Measurements from ENCODE around the gene POTEF.
"Not testable (repeated sequence)": the region's sequence is repeated elsewhere in the genome, so short reads cannot be mapped to it uniquely, and the experiment has no call there.

Gene POTEF

GRCh38 chr2:130152816-130153595 lies 24.0 kb upstream of the POTEF start:
- H3K79me2 ChIP-seq (ENCODE audit: insufficient read depth, low read length): no peaks in the 10 kb centered on the region
- peaks cover 59% of the 10 kb centered on the region for H3K36me3 ChIP-seq (ENCODE audit: insufficient read depth, low read length)
- ATAC-seq (ENCODE audit: insufficient read depth, low read depth): no peak
- peaks cover 11% of the 10 kb centered on the region; the same call in 1 of the 2 replicates for H4K20me1 ChIP-seq (ENCODE audit: insufficient read depth, low read length)
- no peaks in the 10 kb centered on the region for H3K9me3 ChIP-seq (ENCODE audit: insufficient read depth, low read length, severe bottlenecking)
- no peak overlapping the region for H3K27ac ChIP-seq (ENCODE audit: low read length)
- TF ChIP-seq EZH2 (IDR thresholded peaks at IDR 0.05; ENCODE audit: borderline replicate concordance, low read depth, low read length, severe bottlenecking) (no peak), CTCF (IDR thresholded peaks at IDR 0.05; ENCODE audit: borderline replicate concordance, extremely low read depth, low read length, poor library complexity, severe bottlenecking) (no peak)
- H3K4me1 ChIP-seq (ENCODE audit: insufficient read depth, low read length): no peaks in the 10 kb centered on the region
- DNase-seq: no peak
- no peaks in the 10 kb centered on the region for H3K27me3 ChIP-seq (ENCODE audit: insufficient read depth, low read length, poor library complexity)
- H2AFZ ChIP-seq (ENCODE audit: low read depth, low read length): no peak overlapping the region
- H3K4me3 ChIP-seq (ENCODE audit: low read depth in 1 of 2, low read length in 2 of 2): no peak overlapping the region
- no peak overlapping the region for H3K9ac ChIP-seq (ENCODE audit: low read depth, low read length)
- no peak overlapping the region for H3K4me2 ChIP-seq (ENCODE audit: insufficient read depth, low read length)

GRCh38 chr2:130152136-130152815 lies 23.3 kb upstream of the POTEF start:
- not testable (repeated sequence) for H3K4me2 ChIP-seq (ENCODE audit: insufficient read depth, low read length); ATAC-seq (ENCODE audit: insufficient read depth, low read depth); H3K9me3 ChIP-seq (ENCODE audit: insufficient read depth, low read length, severe bottlenecking); H2AFZ ChIP-seq (ENCODE audit: low read depth, low read length); H4K20me1 ChIP-seq (ENCODE audit: insufficient read depth, low read length); DNase-seq; H3K4me3 ChIP-seq (ENCODE audit: low read depth in 1 of 2, low read length in 2 of 2); H3K27ac ChIP-seq (ENCODE audit: low read length); H3K9ac ChIP-seq (ENCODE audit: low read depth, low read length); H3K4me1 ChIP-seq (ENCODE audit: insufficient read depth, low read length); H3K27me3 ChIP-seq (ENCODE audit: insufficient read depth, low read length, poor library complexity); H3K79me2 ChIP-seq (ENCODE audit: insufficient read depth, low read length)
- peaks cover 55% of the 10 kb centered on the region for H3K36me3 ChIP-seq (ENCODE audit: insufficient read depth, low read length)

GRCh38 chr2:130151145-130151512 lies 22.1 kb upstream of the POTEF start:
- not testable (repeated sequence) for ATAC-seq (ENCODE audit: insufficient read depth, low read depth); H3K4me2 ChIP-seq (ENCODE audit: insufficient read depth, low read length); H2AFZ ChIP-seq (ENCODE audit: low read depth, low read length); H3K9me3 ChIP-seq (ENCODE audit: insufficient read depth, low read length, severe bottlenecking); H3K9ac ChIP-seq (ENCODE audit: low read depth, low read length); H3K4me1 ChIP-seq (ENCODE audit: insufficient read depth, low read length); H4K20me1 ChIP-seq (ENCODE audit: insufficient read depth, low read length); H3K27ac ChIP-seq (ENCODE audit: low read length); H3K27me3 ChIP-seq (ENCODE audit: insufficient read depth, low read length, poor library complexity); H3K79me2 ChIP-seq (ENCODE audit: insufficient read depth, low read length); DNase-seq; H3K4me3 ChIP-seq (ENCODE audit: low read depth in 1 of 2, low read length in 2 of 2)
- peaks cover 48% of the 10 kb centered on the region for H3K36me3 ChIP-seq (ENCODE audit: insufficient read depth, low read length)

- no peak overlapping the region for H3K9ac ChIP-seq (ENCODE audit: low read depth, low read length)
- DNase-seq (no peak), ATAC-seq (ENCODE audit: insufficient read depth, low read depth) (peak; percentile 32; the same call in 2 of the 3 replicates)
- H3K27me3 ChIP-seq (ENCODE audit: insufficient read depth, low read length, poor library complexity): no peaks in the 10 kb centered on the region
- no peaks in the 10 kb centered on the region for H3K79me2 ChIP-seq (ENCODE audit: insufficient read depth, low read length)
- no peaks in the 10 kb centered on the region for H3K9me3 ChIP-seq (ENCODE audit: insufficient read depth, low read length, severe bottlenecking)
- H4K20me1 ChIP-seq (ENCODE audit: insufficient read depth, low read length): peaks cover 7% of the 10 kb centered on the region; the same call in 1 of the 2 replicates
- no peak overlapping the region for H3K4me3 ChIP-seq (ENCODE audit: low read depth in 1 of 2, low read length in 2 of 2)
- H3K4me2 ChIP-seq (ENCODE audit: insufficient read depth, low read length): no peak overlapping the region
- H2AFZ ChIP-seq (ENCODE audit: low read depth, low read length): no peak overlapping the region
- TF ChIP-seq CTCF (IDR thresholded peaks at IDR 0.05; ENCODE audit: borderline replicate concordance, extremely low read depth, low read length, poor library complexity, severe bottlenecking) (no peak), EZH2 (IDR thresholded peaks at IDR 0.05; ENCODE audit: borderline replicate concordance, low read depth, low read length, severe bottlenecking) (no peak)
- peaks cover 42% of the 10 kb centered on the region for H3K36me3 ChIP-seq (ENCODE audit: insufficient read depth, low read length)
- no peak overlapping the region for H3K27ac ChIP-seq (ENCODE audit: low read length)
- H3K4me1 ChIP-seq (ENCODE audit: insufficient read depth, low read length): no peaks in the 10 kb centered on the region
Observed at GRCh38 chr2:130150181-130151144, 21.4 kb upstream of the POTEF start.

GRCh38 chr2:130148515-130148914 lies 19.5 kb upstream of the POTEF start:
- ATAC-seq (ENCODE audit: insufficient read depth, low read depth); DNase-seq; H3K27me3 ChIP-seq (ENCODE audit: insufficient read depth, low read length, poor library complexity); H3K27ac ChIP-seq (ENCODE audit: low read length); H3K9ac ChIP-seq (ENCODE audit: low read depth, low read length); H4K20me1 ChIP-seq (ENCODE audit: insufficient read depth, low read length); H3K79me2 ChIP-seq (ENCODE audit: insufficient read depth, low read length); H3K9me3 ChIP-seq (ENCODE audit: insufficient read depth, low read length, severe bottlenecking); H2AFZ ChIP-seq (ENCODE audit: low read depth, low read length); H3K4me3 ChIP-seq (ENCODE audit: low read depth in 1 of 2, low read length in 2 of 2); H3K4me1 ChIP-seq (ENCODE audit: insufficient read depth, low read length); H3K4me2 ChIP-seq (ENCODE audit: insufficient read depth, low read length): not testable (repeated sequence)
- peaks cover 23% of the 10 kb centered on the region for H3K36me3 ChIP-seq (ENCODE audit: insufficient read depth, low read length)

GRCh38 chr2:130145006-130145414 lies 16.0 kb upstream of the POTEF start, which contains the start of gene CCDC74B:
Gene CCDC74B, minus strand, starts transcription at chr2:130145112. Its CDS starts 116 bp downstream, at chr2:130144996.
- not testable (repeated sequence) for H2AFZ ChIP-seq (ENCODE audit: low read depth, low read length); H3K36me3 ChIP-seq (ENCODE audit: insufficient read depth, low read length); H4K20me1 ChIP-seq (ENCODE audit: insufficient read depth, low read length); H3K4me2 ChIP-seq (ENCODE audit: insufficient read depth, low read length); DNase-seq; H3K4me3 ChIP-seq (ENCODE audit: low read depth in 1 of 2, low read length in 2 of 2); H3K4me1 ChIP-seq (ENCODE audit: insufficient read depth, low read length); H3K9me3 ChIP-seq (ENCODE audit: insufficient read depth, low read length, severe bottlenecking); H3K27me3 ChIP-seq (ENCODE audit: insufficient read depth, low read length, poor library complexity); H3K9ac ChIP-seq (ENCODE audit: low read depth, low read length); H3K27ac ChIP-seq (ENCODE audit: low read length); H3K79me2 ChIP-seq (ENCODE audit: insufficient read depth, low read length)
- peak; percentile 64 for ATAC-seq (ENCODE audit: insufficient read depth, low read depth)

Measured in DND-41 (cell line).